Renal cortex interstitium (tissue), 11 donors: Measurements from ENCODE around the gene GPC5. TPM values are rescaled to one million over a fixed set of nuclear protein-coding genes. Genes with fewer than 3 reads are reported as not detected.
"Not testable (repeated sequence)": the region's sequence is repeated elsewhere in the genome, so short reads cannot be mapped to it uniquely, and the experiment has no call there.

ENCODE experiments used
- DNase-seq, 11 donors: peaks; one replicate each; pipeline ENCODE4 v3.0.0-alpha.2; 2013; ENCODE audit warnings: low read depth in 9 of 11, low spot score in 4 of 11; ENCODE audit errors: extremely low read depth in 1 of 11
- polyA plus RNA-seq, 3 donors: library from polyadenylated mRNA; unstranded; fragments of 120-200 nt; gene quantifications; one replicate each; pipeline ENCODE4 v1.2.1, GENCODE V29; 2013; ENCODE audit not compliant: insufficient read length in 3 of 3

Gene GPC5
- polyA plus RNA-seq, 3 donors = 3.5 to 4.5 (median 4.4) TPM

- no peak for DNase-seq
Measured at GRCh38 chr13:92734068-92734467, 1335.6 kb downstream of the GPC5 start.

- no peak for DNase-seq
Measured at GRCh38 chr13:92734545-92734944, 1336.1 kb downstream of the GPC5 start.

- DNase-seq = no peak
Measured at GRCh38 chr13:92735909-92736308, 1337.5 kb downstream of the GPC5 start.

GRCh38 chr13:92739306-92739818, 1340.9 kb downstream of the GPC5 start:
- DNase-seq = no peak

GRCh38 chr13:92743992-92744391, 1345.6 kb downstream of the GPC5 start:
- no peak for DNase-seq

- DNase-seq = no peak
Measured at GRCh38 chr13:92745258-92745657, 1346.8 kb downstream of the GPC5 start.

GRCh38 chr13:92752705-92753104, 1354.3 kb downstream of the GPC5 start:
- not testable (repeated sequence) for DNase-seq

- DNase-seq = no peak
Measured at GRCh38 chr13:92761710-92762109, 1363.3 kb downstream of the GPC5 start.

GRCh38 chr13:92767468-92767867, 1369.0 kb downstream of the GPC5 start:
- DNase-seq = no peak

- no peak for DNase-seq
Measured at GRCh38 chr13:92768602-92769001, 1370.2 kb downstream of the GPC5 start.

- no peak for DNase-seq
Measured at GRCh38 chr13:92769046-92769445, 1370.6 kb downstream of the GPC5 start.

- DNase-seq = no peak
Measured at GRCh38 chr13:92775658-92776057, 1377.2 kb downstream of the GPC5 start.

- DNase-seq = no peak
Measured at GRCh38 chr13:92781965-92782690, 1383.7 kb downstream of the GPC5 start.

GRCh38 chr13:92802776-92803175, 1404.4 kb downstream of the GPC5 start:
- no peak for DNase-seq

GRCh38 chr13:92804346-92804745, 1405.9 kb downstream of the GPC5 start:
- DNase-seq = no peak

- no peak for DNase-seq
Measured at GRCh38 chr13:92804926-92805325, 1406.5 kb downstream of the GPC5 start.

- no peak for DNase-seq
Measured at GRCh38 chr13:92805766-92806165, 1407.3 kb downstream of the GPC5 start.

- DNase-seq = no peak
Measured at GRCh38 chr13:92806215-92806614, 1407.8 kb downstream of the GPC5 start.

GRCh38 chr13:92807353-92807752, 1408.9 kb downstream of the GPC5 start:
- DNase-seq = no peak

- no peak for DNase-seq
Measured at GRCh38 chr13:92807966-92808365, 1409.5 kb downstream of the GPC5 start.

- DNase-seq = no peak
Measured at GRCh38 chr13:92821324-92821723, 1422.9 kb downstream of the GPC5 start.
